Effector memory CD8-positive, alpha-beta T cell (primary cell): ENCODE data around the gene FAM47E.

Experiments
- ATAC-seq: fragments of 150-1000 bp; cut with Tn5 transposase; replicated peaks from 2 replicates; pipeline ENCODE4 v1.10.0; 2021; ENCODE audit warnings: mild to moderate bottlenecking, moderate library complexity
- DNase-seq, 3 experiments: peaks; one replicate each; pipeline ENCODE4 v3.0.0; 2021
- H3K27ac Mint-ChIP-seq, 2 donors: one replicate each; pipeline ENCODE4 v1.8.0; 2022; ENCODE audit warnings: mild to moderate bottlenecking in 2 of 2, mixed read lengths in 2 of 2, moderate library complexity in 2 of 2
- H3K27me3 Mint-ChIP-seq, 2 donors: one replicate each; pipeline ENCODE4 v1.8.0; 2022; ENCODE audit warnings: mixed read lengths in 2 of 2
- H3K36me3 Mint-ChIP-seq: one replicate; pipeline ENCODE4 v1.8.0; 2022; ENCODE audit warnings: mild to moderate bottlenecking, moderate library complexity, mixed read lengths; ENCODE audit not compliant: insufficient read depth
- H3K4me1 Mint-ChIP-seq, 2 donors: one replicate each; pipeline ENCODE4 v1.8.0; 2022; ENCODE audit warnings: low read depth in 2 of 2, mixed read lengths in 2 of 2
- H3K4me3 Mint-ChIP-seq, 2 donors: one replicate each; pipeline ENCODE4 v1.8.0; 2022; ENCODE audit warnings: mild to moderate bottlenecking in 2 of 2, mixed read lengths in 2 of 2, moderate library complexity in 2 of 2
- H3K9me3 Mint-ChIP-seq, 2 donors: one replicate each; pipeline ENCODE4 v1.8.0; 2022; ENCODE audit warnings: mixed read lengths in 2 of 2

Gene FAM47E

DNA sequence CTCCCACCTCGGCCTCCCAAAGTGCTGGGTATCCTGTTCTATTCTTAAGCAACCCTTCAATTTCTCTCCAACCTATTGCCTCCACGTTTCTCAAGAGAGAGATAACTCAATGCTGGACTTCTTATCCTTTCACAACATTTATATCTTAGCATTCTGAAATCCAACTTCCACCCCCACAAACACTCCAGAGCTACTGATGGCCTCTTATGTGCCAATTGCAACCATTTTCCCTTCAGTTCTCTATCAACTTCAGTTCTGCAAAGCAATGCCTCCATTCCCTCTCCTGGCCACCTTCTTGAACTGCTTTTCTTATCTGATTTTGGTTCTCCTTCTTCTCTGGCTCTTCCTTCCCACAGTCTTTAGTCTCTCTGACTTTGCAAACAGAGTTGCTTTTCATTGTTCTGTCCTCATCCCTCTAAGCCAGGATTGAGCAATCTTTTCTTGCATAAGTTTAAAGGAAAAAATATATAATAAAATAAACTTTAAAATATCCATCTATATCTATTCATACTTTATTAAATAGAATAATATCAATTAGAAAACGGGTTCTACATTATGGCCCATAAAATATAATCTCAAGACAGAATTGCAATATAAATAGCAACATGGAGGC, 51.4 kb downstream of the FAM47E start:
- Mint-ChIP-seq H3K27me3 (no peaks in the 10 kb centered on the region), H3K4me1 (peaks cover 29 to 33% of the 10 kb centered on the region in 2 donors), H3K27ac (no peak overlapping the region), H3K4me3 (no peak overlapping the region), H3K9me3 (peaks cover 0 to 3% of the 10 kb centered on the region in 2 donors), H3K36me3 (peaks cover 4% of the 10 kb centered on the region)
- ATAC-seq (no peak), DNase-seq (no peak)

DNA sequence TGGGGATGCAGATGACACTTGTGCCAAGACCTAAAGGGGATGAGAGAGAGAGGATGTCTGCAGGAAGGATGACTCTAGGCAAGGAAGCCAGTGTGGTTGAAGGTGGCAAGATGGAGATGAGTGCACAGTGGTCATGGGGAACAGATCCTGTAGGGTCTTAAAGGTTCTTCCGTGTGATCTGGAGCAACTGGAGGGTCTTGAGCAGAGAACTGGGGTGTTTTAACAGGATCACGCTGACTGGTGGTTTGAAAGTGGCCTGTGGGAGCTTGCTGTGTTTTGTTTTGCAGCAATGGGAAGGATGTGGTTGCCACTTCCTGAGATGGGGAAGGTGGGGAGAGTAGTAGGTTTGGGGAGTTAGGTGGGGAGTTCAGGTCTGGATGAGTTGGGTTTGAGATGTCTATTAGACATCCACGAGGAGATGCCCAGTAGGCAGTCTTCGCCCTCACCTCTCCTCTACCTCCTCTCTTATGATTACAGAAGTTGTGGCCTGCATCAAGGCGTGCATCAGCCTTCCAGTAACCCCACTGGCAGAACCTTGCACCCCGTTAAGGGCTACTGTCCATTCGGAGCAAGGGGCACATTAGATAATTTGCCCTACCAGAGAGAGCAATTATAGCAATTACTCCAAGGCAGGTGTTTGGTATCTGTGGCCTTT, 53.6 kb downstream of the FAM47E start:
- H3K27ac Mint-ChIP-seq: peak overlapping the region; percentile 68 to 80
- peak; percentile 54 for ATAC-seq

DNA sequence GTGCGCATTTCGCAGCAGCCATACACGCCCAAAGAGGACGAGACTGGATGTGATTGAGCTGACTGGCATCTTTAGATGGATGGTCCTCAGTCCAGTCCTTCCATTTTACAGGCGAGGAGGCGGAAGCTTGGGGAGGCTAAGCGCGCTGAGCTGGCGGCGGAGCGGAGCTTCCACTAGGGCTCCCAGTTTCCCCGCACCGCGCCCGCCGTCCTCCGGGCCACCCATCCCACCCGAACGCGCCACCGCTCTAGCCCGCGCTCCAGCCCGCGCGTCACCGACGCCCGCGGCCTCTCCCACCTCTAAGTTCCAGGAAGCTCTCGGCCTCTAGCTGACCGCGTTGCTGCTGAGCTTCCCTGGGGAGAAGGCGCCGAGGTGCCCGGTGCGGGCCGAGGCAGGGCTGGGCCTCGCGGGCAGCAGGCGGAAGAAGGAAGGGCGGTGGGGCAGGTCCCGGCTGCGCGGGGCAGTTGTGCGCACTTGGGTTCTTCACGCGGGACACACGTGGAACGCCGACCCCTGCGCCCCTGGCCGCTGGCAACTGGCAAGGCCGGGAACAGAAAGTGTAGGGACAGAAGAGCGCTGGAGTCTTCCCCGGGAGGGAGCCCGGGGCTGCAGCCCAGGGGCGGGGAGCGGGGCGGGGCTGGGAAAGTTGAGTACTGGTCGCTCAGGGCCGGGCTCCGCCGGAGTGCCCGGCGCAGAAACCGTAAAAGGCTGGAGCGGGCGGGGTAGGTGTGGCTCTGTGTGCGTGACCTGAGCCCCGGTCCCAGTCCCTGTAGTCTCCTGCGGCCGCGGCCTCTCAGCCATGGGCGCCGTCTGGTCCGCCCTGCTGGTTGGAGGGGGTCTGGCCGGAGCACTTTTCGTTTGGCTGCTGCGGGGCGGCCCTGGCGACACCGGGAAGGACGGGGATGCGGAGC, 54.7 kb downstream of the FAM47E start, which contains the start of gene STBD1:
TSS of gene STBD1 (plus strand) at position 763 of the 911 bp plus-strand sequence. CDS start at position 800, 37 bp downstream.
- Mint-ChIP-seq H3K4me3 (peak within 1 kb of the TSS; percentile 82), H3K4me1 (peaks cover 27 to 31% of the 10 kb centered on the region in 2 donors), H3K27me3 (no peaks in the 10 kb centered on the region), H3K9me3 (no peaks in the 10 kb centered on the region), H3K36me3 (peaks cover 4% of the 10 kb centered on the region), H3K27ac (peak within 1 kb of the TSS; percentile 68 to 80)
- DNase-seq: peak in 2 of 3 experiments; percentile 6 to 19
- peak; percentile 54 for ATAC-seq

More for the DNA sequence above, 53.6 kb downstream of the FAM47E start:
- no peaks in the 10 kb centered on the region for H3K9me3 Mint-ChIP-seq
- peaks cover 4% of the 10 kb centered on the region for H3K36me3 Mint-ChIP-seq
- DNase-seq: no peak
- peaks cover 29 to 33% of the 10 kb centered on the region in 2 donors for H3K4me1 Mint-ChIP-seq
- no peaks in the 10 kb centered on the region for H3K27me3 Mint-ChIP-seq
- peak overlapping the region; percentile 82 for H3K4me3 Mint-ChIP-seq

DNA sequence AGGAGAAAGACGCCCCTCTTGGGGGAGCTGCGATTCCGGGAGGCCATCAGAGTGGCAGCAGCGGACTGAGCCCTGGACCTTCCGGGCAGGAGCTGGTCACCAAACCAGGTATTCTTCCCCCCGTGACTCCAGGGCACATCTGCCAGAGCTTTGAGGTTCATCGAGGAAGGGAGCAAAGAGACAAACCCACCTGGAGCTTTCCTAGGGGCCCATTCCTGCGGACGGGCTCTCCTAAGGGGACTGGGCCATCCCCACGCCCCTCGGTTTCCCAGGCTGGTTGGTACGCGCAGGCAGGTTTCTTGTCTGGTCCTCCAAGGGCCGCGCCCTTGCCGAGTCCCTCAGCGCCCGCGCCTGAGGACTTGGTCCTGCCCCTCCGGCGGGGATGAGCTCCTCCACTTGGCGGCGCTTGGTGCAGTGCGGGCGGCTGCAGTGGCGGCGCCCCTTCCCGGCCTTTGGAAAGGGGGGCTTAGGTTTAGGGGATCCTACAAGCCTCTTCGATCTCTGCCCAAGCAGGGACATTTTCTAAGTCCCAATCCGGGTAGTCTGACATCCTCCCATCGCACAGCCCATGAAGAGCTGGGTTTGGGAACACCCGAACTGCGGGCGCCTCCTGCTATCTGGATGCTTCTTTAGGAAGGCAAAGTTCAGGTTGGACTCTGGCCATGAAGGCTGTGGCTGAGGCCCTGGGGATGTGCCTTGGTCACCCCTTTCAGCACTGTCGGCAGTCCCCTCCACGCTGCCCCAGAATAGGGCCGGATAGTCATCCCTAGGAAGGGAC, 55.5 kb downstream of the FAM47E start:
- Mint-ChIP-seq H3K36me3 (peaks cover 4% of the 10 kb centered on the region), H3K9me3 (no peaks in the 10 kb centered on the region), H3K27ac (peak overlapping the region in 1 of 2 donors; percentile 71), H3K27me3 (no peaks in the 10 kb centered on the region), H3K4me3 (peak overlapping the region; percentile 82), H3K4me1 (peaks cover 23 to 26% of the 10 kb centered on the region in 2 donors)
- DNase-seq: no peak
- no peak for ATAC-seq

DNA sequence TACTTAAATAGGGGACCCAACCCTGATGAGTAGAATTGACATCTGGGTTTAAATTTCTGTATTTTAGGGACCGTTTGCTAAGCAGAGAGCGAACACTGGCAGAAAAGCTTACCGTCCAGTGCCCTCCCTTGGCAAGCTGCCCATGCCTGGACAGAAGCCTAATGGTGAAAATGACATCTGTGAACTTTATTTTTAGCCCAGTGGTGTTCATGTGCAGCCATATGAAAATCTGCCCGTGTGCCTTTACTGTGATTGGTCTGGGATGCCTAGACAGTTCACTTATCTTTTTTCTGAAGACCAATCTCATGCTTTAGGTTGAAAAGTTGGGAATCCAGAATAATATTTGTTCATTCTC, 56.1 kb downstream of the FAM47E start:
- H3K9me3 Mint-ChIP-seq: no peaks in the 10 kb centered on the region
- no peak overlapping the region for H3K27ac Mint-ChIP-seq
- H3K36me3 Mint-ChIP-seq: peaks cover 4% of the 10 kb centered on the region
- no peaks in the 10 kb centered on the region for H3K27me3 Mint-ChIP-seq
- H3K4me3 Mint-ChIP-seq: peak overlapping the region; percentile 82
- DNase-seq (no peak), ATAC-seq (no peak)
- H3K4me1 Mint-ChIP-seq: peaks cover 23 to 26% of the 10 kb centered on the region in 2 donors

DNA sequence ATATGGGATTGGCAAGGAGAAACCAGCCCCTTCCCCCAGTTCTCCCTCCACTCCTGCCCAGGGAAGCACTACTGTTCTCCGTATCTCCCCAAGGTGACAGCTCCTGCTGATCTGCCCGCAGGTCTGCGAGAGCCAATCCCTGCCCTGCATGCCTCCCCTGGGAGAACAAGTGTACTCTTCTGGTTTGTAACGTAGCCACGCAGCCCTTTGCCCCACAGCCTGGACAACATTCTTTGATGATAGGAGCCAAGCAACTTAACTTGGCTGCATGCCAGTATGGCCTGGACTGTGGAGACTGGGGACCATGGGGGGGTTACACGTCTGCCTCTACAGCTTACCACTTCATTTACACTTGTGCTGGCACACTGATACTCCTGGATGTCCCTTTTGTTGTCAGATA, 57.0 kb downstream of the FAM47E start:
- no peak for DNase-seq
- H3K4me3 Mint-ChIP-seq: no peak overlapping the region
- H3K27ac Mint-ChIP-seq: no peak overlapping the region
- H3K36me3 Mint-ChIP-seq: peaks cover 2% of the 10 kb centered on the region
- H3K4me1 Mint-ChIP-seq: peaks cover 18 to 20% of the 10 kb centered on the region in 2 donors
- no peak for ATAC-seq
- H3K27me3 Mint-ChIP-seq: no peaks in the 10 kb centered on the region
- no peaks in the 10 kb centered on the region for H3K9me3 Mint-ChIP-seq

DNA sequence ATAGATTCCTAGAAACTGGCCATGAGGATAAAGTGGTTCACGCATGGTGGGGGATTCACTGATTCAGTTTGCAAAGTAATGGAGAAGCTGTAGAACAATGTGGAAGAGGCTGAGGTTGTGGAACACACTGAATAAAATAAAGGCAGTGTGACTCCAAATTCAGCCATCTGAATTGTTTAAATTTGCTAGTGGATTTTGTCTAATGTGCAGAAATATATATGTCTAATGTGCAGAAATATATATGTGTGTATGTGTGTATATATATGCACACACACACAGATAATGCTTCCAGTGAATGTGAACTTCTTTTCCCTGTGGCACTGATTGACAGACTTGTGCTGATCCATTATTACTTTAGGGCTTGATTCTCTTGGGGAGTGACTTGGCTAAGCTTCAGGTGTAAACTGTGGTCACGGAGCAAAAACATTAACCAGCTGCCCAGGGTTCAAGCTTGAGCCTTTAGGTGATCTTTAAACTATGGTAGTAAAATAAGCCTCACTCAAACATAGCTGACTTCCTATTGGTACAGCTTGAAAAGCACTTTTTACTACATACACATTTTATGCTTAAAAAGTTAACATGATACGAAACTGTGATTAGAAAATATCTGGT, 58.5 kb downstream of the FAM47E start:
- peaks cover 9 to 10% of the 10 kb centered on the region in 2 donors for H3K4me1 Mint-ChIP-seq
- H3K27ac Mint-ChIP-seq: peak overlapping the region in 1 of 2 donors; percentile 32
- H3K27me3 Mint-ChIP-seq: peaks cover 0 to 10% of the 10 kb centered on the region in 2 donors
- DNase-seq (no peak), ATAC-seq (no peak)
- no peaks in the 10 kb centered on the region for H3K36me3 Mint-ChIP-seq
- H3K9me3 Mint-ChIP-seq: no peaks in the 10 kb centered on the region
- H3K4me3 Mint-ChIP-seq: no peak overlapping the region

DNA sequence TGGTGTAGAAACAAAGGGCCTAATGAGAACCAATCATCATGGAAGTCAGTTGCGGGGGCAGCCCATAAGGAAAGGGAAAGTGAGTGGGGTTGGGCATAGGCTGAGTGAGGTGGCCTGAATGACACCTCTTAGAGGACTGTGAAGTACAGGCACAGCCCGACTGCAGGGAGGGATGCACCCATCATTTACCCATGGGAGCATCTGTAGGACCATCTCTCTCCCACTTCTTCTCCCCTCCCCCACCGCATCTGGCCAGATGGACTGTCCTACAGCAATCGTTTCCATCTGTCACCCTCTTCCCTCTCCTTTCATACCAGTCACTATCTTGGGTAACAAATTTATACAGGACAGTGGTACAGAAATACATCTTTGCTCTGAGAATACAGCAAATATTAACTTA, 59.2 kb downstream of the FAM47E start:
- H3K27me3 Mint-ChIP-seq: peaks cover 0 to 16% of the 10 kb centered on the region in 2 donors
- no peak for ATAC-seq
- DNase-seq: no peak
- no peak overlapping the region for H3K4me3 Mint-ChIP-seq
- H3K9me3 Mint-ChIP-seq: no peaks in the 10 kb centered on the region
- H3K36me3 Mint-ChIP-seq: no peaks in the 10 kb centered on the region
- H3K27ac Mint-ChIP-seq: peak overlapping the region in 1 of 2 donors; percentile 32
- peaks cover 3 to 4% of the 10 kb centered on the region in 2 donors for H3K4me1 Mint-ChIP-seq

DNA sequence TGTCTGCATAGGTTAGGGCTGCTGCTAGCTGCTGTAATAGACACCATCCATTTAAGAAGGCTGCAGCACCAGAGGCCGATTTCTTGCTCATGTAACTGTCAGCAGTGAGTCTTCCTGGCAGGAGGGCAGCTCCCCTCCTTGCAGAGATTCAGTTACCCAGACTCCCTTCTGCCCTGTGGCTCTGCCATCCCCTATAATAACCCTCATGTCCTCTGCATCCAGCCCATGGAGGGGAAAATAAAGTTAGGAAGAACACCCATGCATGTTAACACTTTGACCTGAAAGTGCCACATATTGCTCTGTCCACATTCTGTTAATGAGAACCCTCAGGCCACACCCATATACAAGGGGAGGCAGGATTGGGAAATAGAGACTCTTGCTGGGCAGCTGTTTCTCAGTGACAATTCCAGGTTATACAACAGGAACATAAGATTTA, 60.4 kb downstream of the FAM47E start:
- no peak for ATAC-seq
- H3K36me3 Mint-ChIP-seq: no peaks in the 10 kb centered on the region
- H3K27ac Mint-ChIP-seq: no peak overlapping the region
- no peak overlapping the region for H3K4me3 Mint-ChIP-seq
- no peak for DNase-seq
- peaks cover 3% of the 10 kb centered on the region in 2 donors for H3K4me1 Mint-ChIP-seq
- H3K27me3 Mint-ChIP-seq: peaks cover 0 to 28% of the 10 kb centered on the region in 2 donors
- peaks cover 0 to 11% of the 10 kb centered on the region in 2 donors for H3K9me3 Mint-ChIP-seq

DNA sequence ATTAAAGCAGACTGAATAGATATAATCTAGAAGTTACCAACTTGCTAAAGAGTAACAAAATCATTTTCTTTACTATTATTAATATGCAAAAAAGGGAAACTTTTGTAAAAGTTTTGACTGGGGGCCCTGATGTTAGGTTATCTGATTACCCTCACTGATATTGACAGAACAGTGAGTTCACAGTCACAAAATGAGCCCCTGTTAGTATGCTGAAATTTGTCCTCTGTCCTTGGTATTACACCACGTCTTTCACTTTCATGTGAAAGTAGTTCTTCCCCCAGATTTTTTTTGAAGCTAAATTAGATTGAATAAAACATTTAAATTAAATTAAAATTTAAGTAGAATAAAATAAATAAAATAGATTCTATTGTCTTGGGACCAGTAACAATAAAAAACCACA, 60.9 kb downstream of the FAM47E start:
- H3K27ac Mint-ChIP-seq: no peak overlapping the region
- H3K4me1 Mint-ChIP-seq: peaks cover 0 to 3% of the 10 kb centered on the region in 2 donors
- DNase-seq: no peak
- no peak for ATAC-seq
- peaks cover 0 to 17% of the 10 kb centered on the region in 2 donors for H3K9me3 Mint-ChIP-seq
- no peak overlapping the region for H3K4me3 Mint-ChIP-seq
- H3K36me3 Mint-ChIP-seq: no peaks in the 10 kb centered on the region
- H3K27me3 Mint-ChIP-seq: peaks cover 0 to 34% of the 10 kb centered on the region in 2 donors

DNA sequence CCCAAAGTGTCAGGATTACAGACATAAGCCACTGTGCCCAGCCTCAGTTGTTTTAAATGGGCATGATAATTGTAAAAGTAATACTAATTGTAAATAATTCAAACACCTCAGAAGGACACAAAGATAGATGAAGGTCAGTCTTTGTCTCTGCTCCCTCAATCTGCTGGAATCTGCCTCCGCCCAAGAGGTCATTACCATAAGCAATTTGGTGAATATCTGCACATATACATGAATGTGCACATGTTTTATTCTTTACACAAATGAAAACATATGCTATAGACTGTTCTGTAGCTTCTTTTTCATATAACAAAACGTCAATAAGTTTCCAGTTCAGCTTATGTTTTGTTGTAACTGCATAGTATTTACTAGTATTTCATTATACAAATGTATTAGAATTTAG, 62.0 kb downstream of the FAM47E start:
- Mint-ChIP-seq H3K36me3 (no peaks in the 10 kb centered on the region), H3K4me1 (peaks cover 0 to 3% of the 10 kb centered on the region in 2 donors), H3K9me3 (peaks cover 0 to 25% of the 10 kb centered on the region in 2 donors), H3K4me3 (no peak overlapping the region), H3K27ac (no peak overlapping the region), H3K27me3 (peaks cover 0 to 45% of the 10 kb centered on the region in 2 donors)
- ATAC-seq (no peak), DNase-seq (no peak)

DNA sequence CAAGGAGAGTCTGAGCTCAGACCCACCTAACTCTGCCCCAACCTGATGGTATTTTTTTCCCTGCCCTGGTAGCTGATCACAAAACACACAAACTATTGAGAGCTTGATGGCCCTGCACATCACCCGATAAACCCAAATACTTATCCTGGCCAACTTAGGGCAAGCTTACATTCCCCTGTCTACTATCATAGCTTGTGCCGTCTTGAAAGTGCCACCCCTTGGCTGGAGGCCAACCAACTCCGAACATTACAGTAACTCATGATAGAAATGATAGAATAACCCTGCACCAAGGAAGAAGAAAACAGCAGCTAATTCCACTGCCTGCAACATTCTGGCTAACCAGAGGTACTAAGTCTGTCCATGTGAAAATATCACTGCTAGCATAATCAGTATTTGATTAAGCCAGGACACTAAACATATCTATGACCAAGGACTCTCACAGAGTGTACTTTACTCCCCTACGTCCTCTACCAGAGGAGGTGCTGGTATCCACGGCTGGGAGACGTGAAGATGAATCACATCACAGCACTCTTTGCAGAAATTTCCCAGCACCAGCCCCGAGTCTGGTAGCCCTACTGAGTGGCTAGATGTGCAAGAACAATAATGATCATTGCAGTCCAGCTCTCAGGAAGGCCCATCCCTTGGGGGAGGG, 63.9 kb downstream of the FAM47E start:
- Mint-ChIP-seq H3K9me3 (peaks cover 0 to 25% of the 10 kb centered on the region in 2 donors), H3K36me3 (no peaks in the 10 kb centered on the region), H3K4me3 (no peak overlapping the region), H3K27ac (no peak overlapping the region), H3K4me1 (peaks cover 0 to 3% of the 10 kb centered on the region in 2 donors), H3K27me3 (peaks cover 0 to 47% of the 10 kb centered on the region in 2 donors)
- no peak for DNase-seq
- no peak for ATAC-seq
